HS-5 (cell line): ENCODE data around the gene RNGTT.
"Not testable (repeated sequence)": the region's sequence is repeated elsewhere in the genome, so short reads cannot be mapped to it uniquely, and the experiment has no call there.

Experiments
- DNase-seq: peaks from one replicate; pipeline ENCODE4 v3.0.0-alpha.2; 2012; ENCODE audit warnings: low read depth

The RNGTT gene

GRCh38 chr6:88864359-88865054 lies 98.9 kb downstream of the RNGTT start:
- no peak for DNase-seq

- DNase-seq: no peak
These were observed 103.1 kb downstream of the RNGTT start for GRCh38 chr6:88860310-88860709.

- no peak for DNase-seq
These were observed 105.0 kb downstream of the RNGTT start for GRCh38 chr6:88858455-88858854.

GRCh38 chr6:88856566-88856965 lies 106.9 kb downstream of the RNGTT start:
- no peak for DNase-seq

- no peak for DNase-seq
These were observed 107.8 kb downstream of the RNGTT start for GRCh38 chr6:88855541-88856147.

- no peak for DNase-seq
These were observed 110.6 kb downstream of the RNGTT start for GRCh38 chr6:88852775-88853174.

GRCh38 chr6:88852000-88852399 lies 111.4 kb downstream of the RNGTT start:
- DNase-seq: no peak

- no peak for DNase-seq
These were observed 114.5 kb downstream of the RNGTT start for GRCh38 chr6:88848870-88849269.

- DNase-seq: peak; percentile 23
These were observed 120.4 kb downstream of the RNGTT start for GRCh38 chr6:88843040-88843439.

- no peak for DNase-seq
These were observed 121.1 kb downstream of the RNGTT start for GRCh38 chr6:88842320-88842719.

- no peak for DNase-seq
These were observed 122.5 kb downstream of the RNGTT start for GRCh38 chr6:88840796-88841539.

GRCh38 chr6:88840289-88840688 lies 123.1 kb downstream of the RNGTT start:
- DNase-seq: no peak

- no peak for DNase-seq
These were observed 124.1 kb downstream of the RNGTT start for GRCh38 chr6:88839280-88839679.

GRCh38 chr6:88835210-88835609 lies 128.2 kb downstream of the RNGTT start:
- no peak for DNase-seq

GRCh38 chr6:88833071-88833470 lies 130.3 kb downstream of the RNGTT start:
- DNase-seq: not testable (repeated sequence)

GRCh38 chr6:88827599-88827998 lies 135.8 kb downstream of the RNGTT start:
- not testable (repeated sequence) for DNase-seq

- no peak for DNase-seq
These were observed 137.6 kb downstream of the RNGTT start for GRCh38 chr6:88825856-88826255.

GRCh38 chr6:88823998-88824397 lies 139.4 kb downstream of the RNGTT start:
- DNase-seq: peak; percentile 23

- no peak for DNase-seq
These were observed 147.9 kb downstream of the RNGTT start for GRCh38 chr6:88815491-88815890.

- DNase-seq: no peak
These were observed 148.5 kb downstream of the RNGTT start for GRCh38 chr6:88814909-88815308.

- DNase-seq: no peak
These were observed 150.4 kb downstream of the RNGTT start for GRCh38 chr6:88813045-88813444.

- no peak for DNase-seq
These were observed 152.7 kb downstream of the RNGTT start for GRCh38 chr6:88810701-88811100.

GRCh38 chr6:88810089-88810488 lies 153.3 kb downstream of the RNGTT start:
- DNase-seq: no peak
